Measurements from ENCODE around the gene ME3. TPM values are rescaled to one million over a fixed set of nuclear protein-coding genes. Genes with fewer than 3 reads are reported as not detected.

Gene ME3
- total RNA-seq: 8.8 and 10.3 TPM in 2 replicates

DNA sequence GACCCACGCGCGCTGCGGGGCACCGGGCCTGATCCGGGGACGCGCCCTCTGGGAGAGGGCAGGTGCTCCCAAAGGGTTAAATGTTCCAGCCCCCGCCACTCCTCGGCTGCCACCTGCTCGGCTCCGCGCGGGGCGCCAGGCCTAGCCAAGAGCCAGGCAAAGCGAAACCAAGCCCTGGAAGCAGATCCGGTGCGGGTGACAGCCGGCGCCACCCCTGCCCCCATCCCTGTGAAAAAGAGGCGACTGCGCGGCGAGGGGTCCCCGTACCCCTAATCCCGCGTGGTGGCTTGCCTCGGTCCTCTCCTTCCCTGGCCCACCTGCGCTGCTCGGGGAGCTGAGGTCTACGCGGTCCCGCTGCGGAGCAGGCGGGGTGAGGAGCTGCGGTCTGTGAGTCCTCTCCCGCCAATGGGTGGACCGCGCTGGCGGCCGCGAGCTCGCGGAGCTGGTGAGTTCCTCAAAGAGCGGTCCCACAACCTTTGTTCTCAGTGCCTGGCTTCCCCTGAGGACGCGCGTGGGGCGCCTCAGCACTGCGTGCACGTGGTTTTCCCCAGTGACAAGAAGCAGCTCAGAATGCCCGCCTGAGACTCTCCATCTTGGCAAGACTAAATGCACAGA, at the start of gene ME3:
ME3 (minus strand) TSS at position 610 of the 615 bp plus-strand sequence.
- FAIRE-seq (no peak), DNase-seq (ENCODE audit: low read depth) (no peak)

GRCh38 chr11:86722006-86722405, 49.6 kb upstream of the ME3 start:
- DNase-seq (ENCODE audit: low read depth): peak; percentile 73
- Histone ChIP-seq H3K27me3 (ENCODE audit: control insufficient read depth, insufficient read depth, low read length) (no peaks in the 10 kb centered on the region), H3K36me3 (ENCODE audit: control insufficient read depth, insufficient read depth, low read length) (no peaks in the 10 kb centered on the region), H3K4me3 (ENCODE audit: low read depth, low read length) (no peak overlapping the region)
- FAIRE-seq: no peak
- TF ChIP-seq, protein P1, sequence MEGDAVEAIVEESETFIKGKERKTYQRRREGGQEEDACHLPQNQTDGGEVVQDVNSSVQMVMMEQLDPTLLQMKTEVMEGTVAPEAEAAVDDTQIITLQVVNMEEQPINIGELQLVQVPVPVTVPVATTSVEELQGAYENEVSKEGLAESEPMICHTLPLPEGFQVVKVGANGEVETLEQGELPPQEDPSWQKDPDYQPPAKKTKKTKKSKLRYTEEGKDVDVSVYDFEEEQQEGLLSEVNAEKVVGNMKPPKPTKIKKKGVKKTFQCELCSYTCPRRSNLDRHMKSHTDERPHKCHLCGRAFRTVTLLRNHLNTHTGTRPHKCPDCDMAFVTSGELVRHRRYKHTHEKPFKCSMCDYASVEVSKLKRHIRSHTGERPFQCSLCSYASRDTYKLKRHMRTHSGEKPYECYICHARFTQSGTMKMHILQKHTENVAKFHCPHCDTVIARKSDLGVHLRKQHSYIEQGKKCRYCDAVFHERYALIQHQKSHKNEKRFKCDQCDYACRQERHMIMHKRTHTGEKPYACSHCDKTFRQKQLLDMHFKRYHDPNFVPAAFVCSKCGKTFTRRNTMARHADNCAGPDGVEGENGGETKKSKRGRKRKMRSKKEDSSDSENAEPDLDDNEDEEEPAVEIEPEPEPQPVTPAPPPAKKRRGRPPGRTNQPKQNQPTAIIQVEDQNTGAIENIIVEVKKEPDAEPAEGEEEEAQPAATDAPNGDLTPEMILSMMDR (IDR thresholded peaks at IDR 0.05; ENCODE audit: insufficient read depth, low read length, severe bottlenecking): no peak

More for the DNA sequence above, at the start of gene ME3:
- H3K36me3 ChIP-seq (ENCODE audit: control insufficient read depth, insufficient read depth, low read length): no peaks in the 10 kb centered on the region
- peak within 1 kb of the TSS; percentile 59 for H3K4me3 ChIP-seq (ENCODE audit: low read depth, low read length)
- H3K27me3 ChIP-seq (ENCODE audit: control insufficient read depth, insufficient read depth, low read length): no peaks in the 10 kb centered on the region
- TF ChIP-seq, protein P1 (IDR thresholded peaks at IDR 0.05; ENCODE audit: insufficient read depth, low read length, severe bottlenecking): no peak

DNA sequence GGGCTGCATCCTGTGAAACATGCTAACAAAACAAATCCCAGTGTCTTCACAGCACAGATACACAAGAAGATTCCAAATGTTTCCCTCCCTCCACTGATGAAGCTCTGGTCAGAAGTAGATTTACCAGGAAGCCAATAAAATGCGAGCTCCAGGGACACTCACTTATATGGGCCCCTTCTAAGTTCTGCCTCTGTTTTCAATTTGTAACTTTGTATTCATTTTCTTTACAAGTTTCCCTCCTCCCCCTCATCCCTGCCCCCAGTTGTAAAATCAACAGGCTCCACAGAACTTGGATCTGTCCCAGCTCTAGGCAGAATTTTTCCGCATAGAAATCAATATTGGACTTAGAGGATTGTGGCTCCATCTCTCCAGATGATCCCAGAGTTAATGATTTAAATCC, 48.1 kb upstream of the ME3 start:
- TF ChIP-seq, protein P1 (IDR thresholded peaks at IDR 0.05; ENCODE audit: insufficient read depth, low read length, severe bottlenecking): no peak
- Histone ChIP-seq H3K36me3 (ENCODE audit: control insufficient read depth, insufficient read depth, low read length) (no peaks in the 10 kb centered on the region), H3K27me3 (ENCODE audit: control insufficient read depth, insufficient read depth, low read length) (no peaks in the 10 kb centered on the region), H3K4me3 (ENCODE audit: low read depth, low read length) (no peak overlapping the region)
- DNase-seq (ENCODE audit: low read depth): no peak
- no peak for FAIRE-seq

GRCh38 chr11:86719781-86720463, 47.5 kb upstream of the ME3 start:
- FAIRE-seq: no peak

GRCh38 chr11:86718999-86719398, 46.6 kb upstream of the ME3 start:
- no peak for FAIRE-seq
- no peaks in the 10 kb centered on the region for H3K27me3 ChIP-seq (ENCODE audit: control insufficient read depth, insufficient read depth, low read length)

More at GRCh38 chr11:86719781-86720463, 47.5 kb upstream of the ME3 start:
- Histone ChIP-seq H3K36me3 (ENCODE audit: control insufficient read depth, insufficient read depth, low read length) (no peaks in the 10 kb centered on the region), H3K27me3 (ENCODE audit: control insufficient read depth, insufficient read depth, low read length) (no peaks in the 10 kb centered on the region), H3K4me3 (ENCODE audit: low read depth, low read length) (no peak overlapping the region)
- TF ChIP-seq, protein P1 (IDR thresholded peaks at IDR 0.05; ENCODE audit: insufficient read depth, low read length, severe bottlenecking): no peak
- DNase-seq (ENCODE audit: low read depth): peak; percentile 90

More at GRCh38 chr11:86718999-86719398, 46.6 kb upstream of the ME3 start:
- Histone ChIP-seq H3K4me3 (ENCODE audit: low read depth, low read length) (no peak overlapping the region), H3K36me3 (ENCODE audit: control insufficient read depth, insufficient read depth, low read length) (no peaks in the 10 kb centered on the region)
- TF ChIP-seq, protein P1 (IDR thresholded peaks at IDR 0.05; ENCODE audit: insufficient read depth, low read length, severe bottlenecking): no peak
- DNase-seq (ENCODE audit: low read depth): no peak

All from bronchial epithelial cell (primary cell).